ENCODE measurements around the gene APBA2. TPM values are rescaled to one million over a fixed set of nuclear protein-coding genes. Genes with fewer than 3 reads are reported as not detected.
"Not testable (repeated sequence)": the region's sequence is repeated elsewhere in the genome, so short reads cannot be mapped to it uniquely, and the experiment has no call there.

APBA2 gene
- polyA plus RNA-seq, 4 donors: 0.67 to 3.2 (median 1.8) TPM

GRCh38 chr15:29016518-29016917 lies 130.7 kb downstream of the APBA2 start:
- Histone ChIP-seq H3K9me3 (ENCODE audit: control insufficient read depth in 2 of 2, insufficient read depth in 1 of 2, low read depth in 1 of 2, low read length in 1 of 2) (no peaks in the 10 kb centered on the region), H3K27ac (ENCODE audit: low read depth in 1 of 3, low read length in 2 of 3) (no peak overlapping the region), H3K4me1 (ENCODE audit: control insufficient read depth in 3 of 3, insufficient read depth in 2 of 3, low read depth in 1 of 3, low read length in 2 of 3) (no peaks in the 10 kb centered on the region), H3K27me3 (ENCODE audit: control insufficient read depth in 3 of 3, insufficient read depth in 3 of 3, low read length in 3 of 3) (no peaks in the 10 kb centered on the region), H3K4me3 (ENCODE audit: low read depth in 1 of 3, low read length in 3 of 3) (no peak overlapping the region), H3K36me3 (ENCODE audit: control insufficient read depth in 3 of 3, insufficient read depth in 2 of 3, low read depth in 1 of 3, low read length in 3 of 3) (no peaks in the 10 kb centered on the region)
- WGBS, 3 donors: 70 to 87% (median 87%) methylated on average over 3 of the region's 3 CpGs
- no peak for FAIRE-seq
- DNase-seq: no peak

- FAIRE-seq (no peak), DNase-seq (no peak)
- 79 to 91% (median 83%) methylated on average over 8 of the region's 8 CpGs for WGBS, 3 donors
- Histone ChIP-seq H3K27ac (ENCODE audit: low read depth in 1 of 3, low read length in 2 of 3) (no peak overlapping the region), H3K36me3 (ENCODE audit: control insufficient read depth in 3 of 3, insufficient read depth in 2 of 3, low read depth in 1 of 3, low read length in 3 of 3) (no peaks in the 10 kb centered on the region), H3K27me3 (ENCODE audit: control insufficient read depth in 3 of 3, insufficient read depth in 3 of 3, low read length in 3 of 3) (no peaks in the 10 kb centered on the region), H3K4me3 (ENCODE audit: low read depth in 1 of 3, low read length in 3 of 3) (no peak overlapping the region), H3K9me3 (ENCODE audit: control insufficient read depth in 2 of 2, insufficient read depth in 1 of 2, low read depth in 1 of 2, low read length in 1 of 2) (no peaks in the 10 kb centered on the region), H3K4me1 (ENCODE audit: control insufficient read depth in 3 of 3, insufficient read depth in 2 of 3, low read depth in 1 of 3, low read length in 2 of 3) (no peaks in the 10 kb centered on the region)
Observed at GRCh38 chr15:29018120-29018805, 132.5 kb downstream of the APBA2 start.

GRCh38 chr15:29018995-29019976 lies 133.5 kb downstream of the APBA2 start:
- no peaks in the 10 kb centered on the region for H3K27me3 ChIP-seq (ENCODE audit: control insufficient read depth in 3 of 3, insufficient read depth in 3 of 3, low read length in 3 of 3)
- no peaks in the 10 kb centered on the region for H3K36me3 ChIP-seq (ENCODE audit: control insufficient read depth in 3 of 3, insufficient read depth in 2 of 3, low read depth in 1 of 3, low read length in 3 of 3)
- WGBS, 3 donors: 63 to 77% (median 71%) methylated on average over 9 of the region's 9 CpGs
- H3K27ac ChIP-seq (ENCODE audit: low read depth in 1 of 3, low read length in 2 of 3): no peak overlapping the region
- H3K9me3 ChIP-seq (ENCODE audit: control insufficient read depth in 2 of 2, insufficient read depth in 1 of 2, low read depth in 1 of 2, low read length in 1 of 2): no peaks in the 10 kb centered on the region
- no peak overlapping the region for H3K4me3 ChIP-seq (ENCODE audit: low read depth in 1 of 3, low read length in 3 of 3)
- FAIRE-seq (no peak), DNase-seq (no peak)
- no peaks in the 10 kb centered on the region for H3K4me1 ChIP-seq (ENCODE audit: control insufficient read depth in 3 of 3, insufficient read depth in 2 of 3, low read depth in 1 of 3, low read length in 2 of 3)

DNA sequence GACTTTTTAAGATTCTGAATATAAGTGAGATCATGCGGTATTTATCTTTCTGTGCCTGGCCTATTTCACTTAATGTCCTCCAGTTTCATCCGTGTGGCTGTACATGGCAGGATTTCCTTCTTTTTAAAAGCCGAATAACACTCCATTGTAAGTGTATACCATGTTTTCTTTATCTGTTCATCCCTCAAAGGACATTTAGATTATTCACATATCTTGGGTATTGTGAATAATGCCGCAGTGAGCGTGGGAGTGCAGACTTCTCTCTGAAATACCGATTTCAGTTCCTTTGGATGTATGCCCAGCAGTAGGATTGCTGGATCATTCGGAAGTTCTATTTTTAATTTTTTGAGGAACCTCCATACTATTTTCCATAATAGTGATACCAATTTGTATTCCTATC lies 136.1 kb downstream of the APBA2 start:
- Histone ChIP-seq H3K4me3 (ENCODE audit: low read depth in 1 of 3, low read length in 3 of 3) (no peak overlapping the region), H3K9me3 (ENCODE audit: control insufficient read depth in 2 of 2, insufficient read depth in 1 of 2, low read depth in 1 of 2, low read length in 1 of 2) (no peaks in the 10 kb centered on the region), H3K27me3 (ENCODE audit: control insufficient read depth in 3 of 3, insufficient read depth in 3 of 3, low read length in 3 of 3) (no peaks in the 10 kb centered on the region), H3K4me1 (ENCODE audit: control insufficient read depth in 3 of 3, insufficient read depth in 2 of 3, low read depth in 1 of 3, low read length in 2 of 3) (no peaks in the 10 kb centered on the region), H3K27ac (ENCODE audit: low read depth in 1 of 3, low read length in 2 of 3) (no peak overlapping the region), H3K36me3 (ENCODE audit: control insufficient read depth in 3 of 3, insufficient read depth in 2 of 3, low read depth in 1 of 3, low read length in 3 of 3) (no peaks in the 10 kb centered on the region)
- FAIRE-seq (no peak), DNase-seq (no peak)
- 85 to 91% (median 90%) methylated on average over 7 of the region's 7 CpGs for WGBS, 3 donors

- Histone ChIP-seq H3K4me1 (ENCODE audit: control insufficient read depth in 3 of 3, insufficient read depth in 2 of 3, low read depth in 1 of 3, low read length in 2 of 3) (no peaks in the 10 kb centered on the region), H3K4me3 (ENCODE audit: low read depth in 1 of 3, low read length in 3 of 3) (no peak overlapping the region), H3K27ac (ENCODE audit: low read depth in 1 of 3, low read length in 2 of 3) (no peak overlapping the region), H3K36me3 (ENCODE audit: control insufficient read depth in 3 of 3, insufficient read depth in 2 of 3, low read depth in 1 of 3, low read length in 3 of 3) (no peaks in the 10 kb centered on the region), H3K9me3 (ENCODE audit: control insufficient read depth in 2 of 2, insufficient read depth in 1 of 2, low read depth in 1 of 2, low read length in 1 of 2) (no peaks in the 10 kb centered on the region), H3K27me3 (ENCODE audit: control insufficient read depth in 3 of 3, insufficient read depth in 3 of 3, low read length in 3 of 3) (no peaks in the 10 kb centered on the region)
- FAIRE-seq: no peak
- 49 to 63% (median 62%) methylated on average over 5 of the region's 5 CpGs for WGBS, 3 donors
- DNase-seq: no peak
Observed at GRCh38 chr15:29024662-29025061, 138.9 kb downstream of the APBA2 start.

GRCh38 chr15:29025411-29025810 lies 139.6 kb downstream of the APBA2 start:
- not testable (repeated sequence) for H3K4me1 ChIP-seq (ENCODE audit: control insufficient read depth in 3 of 3, insufficient read depth in 2 of 3, low read depth in 1 of 3, low read length in 2 of 3); H3K27ac ChIP-seq (ENCODE audit: low read depth in 1 of 3, low read length in 2 of 3); H3K4me3 ChIP-seq (ENCODE audit: low read depth in 1 of 3, low read length in 3 of 3); H3K9me3 ChIP-seq (ENCODE audit: control insufficient read depth in 2 of 2, insufficient read depth in 1 of 2, low read depth in 1 of 2, low read length in 1 of 2); FAIRE-seq; H3K27me3 ChIP-seq (ENCODE audit: control insufficient read depth in 3 of 3, insufficient read depth in 3 of 3, low read length in 3 of 3); H3K36me3 ChIP-seq (ENCODE audit: control insufficient read depth in 3 of 3, insufficient read depth in 2 of 3, low read depth in 1 of 3, low read length in 3 of 3); DNase-seq
- WGBS, 3 donors: 89 to 93% (median 93%) methylated on average over 17 of the region's 17 CpGs

DNA sequence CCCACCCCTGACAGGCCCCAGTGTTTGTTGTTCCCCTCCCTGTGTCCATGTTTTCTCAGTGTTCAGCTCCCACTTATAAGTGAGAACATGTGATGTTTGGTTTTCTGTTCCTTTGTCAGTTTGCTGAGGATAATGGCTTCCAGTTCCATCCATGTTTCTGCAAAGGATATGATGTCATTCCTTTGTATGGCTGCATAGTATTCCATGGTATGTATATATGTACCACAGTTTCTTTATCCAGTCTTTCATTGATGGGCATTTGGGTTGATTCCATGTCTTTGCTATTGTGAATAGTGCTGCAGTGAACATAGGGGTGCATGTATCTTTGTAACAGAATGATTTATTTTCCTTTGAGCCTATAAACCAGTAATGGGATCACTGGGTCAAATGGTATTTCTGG lies 142.4 kb downstream of the APBA2 start:
- H3K4me1 ChIP-seq (ENCODE audit: control insufficient read depth in 3 of 3, insufficient read depth in 2 of 3, low read depth in 1 of 3, low read length in 2 of 3); H3K9me3 ChIP-seq (ENCODE audit: control insufficient read depth in 2 of 2, insufficient read depth in 1 of 2, low read depth in 1 of 2, low read length in 1 of 2); FAIRE-seq; DNase-seq; H3K27ac ChIP-seq (ENCODE audit: low read depth in 1 of 3, low read length in 2 of 3); H3K27me3 ChIP-seq (ENCODE audit: control insufficient read depth in 3 of 3, insufficient read depth in 3 of 3, low read length in 3 of 3); H3K36me3 ChIP-seq (ENCODE audit: control insufficient read depth in 3 of 3, insufficient read depth in 2 of 3, low read depth in 1 of 3, low read length in 3 of 3); H3K4me3 ChIP-seq (ENCODE audit: low read depth in 1 of 3, low read length in 3 of 3): not testable (repeated sequence)

GRCh38 chr15:29029651-29030195 lies 143.9 kb downstream of the APBA2 start:
- no peaks in the 10 kb centered on the region for H3K36me3 ChIP-seq (ENCODE audit: control insufficient read depth in 3 of 3, insufficient read depth in 2 of 3, low read depth in 1 of 3, low read length in 3 of 3)
- H3K9me3 ChIP-seq (ENCODE audit: control insufficient read depth in 2 of 2, insufficient read depth in 1 of 2, low read depth in 1 of 2, low read length in 1 of 2): no peaks in the 10 kb centered on the region
- WGBS, 3 donors: 90 to 95% (median 93%) methylated on average over 17 of the region's 17 CpGs
- no peak overlapping the region for H3K27ac ChIP-seq (ENCODE audit: low read depth in 1 of 3, low read length in 2 of 3)
- H3K4me3 ChIP-seq (ENCODE audit: low read depth in 1 of 3, low read length in 3 of 3): no peak overlapping the region
- FAIRE-seq (no peak), DNase-seq (no peak)
- H3K4me1 ChIP-seq (ENCODE audit: control insufficient read depth in 3 of 3, insufficient read depth in 2 of 3, low read depth in 1 of 3, low read length in 2 of 3): no peaks in the 10 kb centered on the region
- no peaks in the 10 kb centered on the region for H3K27me3 ChIP-seq (ENCODE audit: control insufficient read depth in 3 of 3, insufficient read depth in 3 of 3, low read length in 3 of 3)

Data from small intestine (tissue), 7 donors.